ENCODE results near the gene SEC16B.

- TF ChIP-seq EZH2 (IDR thresholded peaks at IDR 0.05; ENCODE audit: low read length, missing control alignments) (no peak), CTCF (conservative IDR thresholded peaks at IDR 0.05 in 1 of 2, IDR thresholded peaks at IDR 0.05 in 1 of 2; ENCODE audit: low read depth in 1 of 2, low read length in 2 of 2) (no peak)
These were observed 49.8 kb downstream of the SEC16B start for GRCh38 chr1:177920091-177920490.

All from fibroblast of lung (primary cell).